Activated CD4-positive, alpha-beta T cell treated with anti-CD3 and anti-CD28 coated beads for 24 hours (primary cell): ENCODE data around the gene TGM6.
"Not testable (repeated sequence)": the region's sequence is repeated elsewhere in the genome, so short reads cannot be mapped to it uniquely, and the experiment has no call there.

ENCODE experiments used
- DNase-seq, 2 donors: peaks; one replicate each; pipeline ENCODE4 v3.0.0-alpha.2; 2020; ENCODE audit warnings: low read depth in 2 of 2

Gene TGM6

DNA sequence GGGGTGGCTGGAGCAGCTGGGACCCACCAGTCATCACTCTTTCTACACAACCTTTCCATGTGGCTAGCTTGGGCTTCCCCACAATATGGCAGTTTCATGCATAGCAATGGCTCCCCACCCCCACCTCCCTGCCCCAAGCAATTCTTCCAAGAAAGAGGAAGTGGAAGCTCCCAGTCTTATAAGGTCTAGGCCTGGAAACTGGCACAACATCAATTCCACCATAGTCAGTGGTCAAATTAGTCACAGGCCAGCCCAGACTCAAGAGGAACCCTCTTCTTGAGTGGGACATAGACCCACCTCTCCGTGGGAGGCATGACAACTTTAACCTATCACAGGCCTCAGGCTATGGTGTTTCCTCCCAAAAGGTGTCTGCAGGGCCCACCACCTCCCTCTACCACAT lies 17.7 kb downstream of the TGM6 start:
- DNase-seq, result no peak

DNA sequence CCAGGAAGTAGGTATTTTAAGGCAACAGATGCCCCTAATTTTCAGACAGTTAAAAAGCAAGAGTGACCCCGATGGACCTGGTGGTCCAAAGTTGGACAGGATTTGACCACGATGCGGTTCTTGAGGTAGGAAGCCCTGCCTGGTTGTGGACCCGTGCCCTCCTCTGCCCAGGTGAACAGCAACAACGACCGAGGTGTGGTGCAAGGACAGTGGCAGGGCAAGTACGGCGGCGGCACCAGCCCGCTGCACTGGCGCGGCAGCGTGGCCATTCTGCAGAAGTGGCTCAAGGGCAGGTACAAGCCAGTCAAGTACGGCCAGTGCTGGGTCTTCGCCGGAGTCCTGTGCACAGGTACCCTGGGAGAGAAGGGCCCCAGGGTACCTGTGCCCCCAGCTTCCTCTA lies 18.7 kb downstream of the TGM6 start:
- DNase-seq, result no peak

DNA sequence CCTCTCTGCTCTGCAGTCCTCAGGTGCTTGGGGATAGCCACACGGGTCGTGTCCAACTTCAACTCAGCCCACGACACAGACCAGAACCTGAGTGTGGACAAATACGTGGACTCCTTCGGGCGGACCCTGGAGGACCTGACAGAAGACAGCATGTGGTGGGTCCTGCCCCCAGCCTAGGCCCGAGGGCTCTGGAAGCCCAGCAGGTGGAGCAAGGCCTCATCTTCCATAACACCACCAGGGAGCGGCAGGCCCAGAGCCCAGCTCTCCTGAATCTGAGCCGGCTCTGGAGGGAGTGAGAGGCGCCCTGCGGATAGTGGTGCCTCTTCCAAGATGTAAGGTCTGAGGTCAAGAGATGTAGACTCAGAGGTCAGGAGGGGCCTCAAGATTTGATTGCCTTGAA lies 19.6 kb downstream of the TGM6 start:
- DNase-seq, result no peak

DNA sequence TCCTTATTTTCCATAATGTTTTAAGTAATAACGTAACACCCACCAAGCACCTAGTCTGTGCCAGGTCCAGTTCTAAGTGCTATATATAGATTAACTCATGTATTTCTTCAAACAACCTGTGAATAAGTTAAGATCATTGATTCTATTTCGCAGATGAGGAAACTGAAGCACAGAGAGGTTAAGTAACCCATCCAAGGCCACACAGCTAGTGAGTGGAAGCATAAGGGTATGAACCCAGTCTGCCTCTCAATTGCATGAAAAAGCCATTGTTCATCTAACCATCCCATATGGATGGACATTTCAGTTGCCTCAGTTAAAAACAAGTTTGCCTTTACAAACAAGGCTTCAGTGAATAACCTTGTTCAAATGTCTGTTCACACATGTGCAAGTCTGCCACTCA lies 20.8 kb downstream of the TGM6 start:
- DNase-seq, result no peak

DNA sequence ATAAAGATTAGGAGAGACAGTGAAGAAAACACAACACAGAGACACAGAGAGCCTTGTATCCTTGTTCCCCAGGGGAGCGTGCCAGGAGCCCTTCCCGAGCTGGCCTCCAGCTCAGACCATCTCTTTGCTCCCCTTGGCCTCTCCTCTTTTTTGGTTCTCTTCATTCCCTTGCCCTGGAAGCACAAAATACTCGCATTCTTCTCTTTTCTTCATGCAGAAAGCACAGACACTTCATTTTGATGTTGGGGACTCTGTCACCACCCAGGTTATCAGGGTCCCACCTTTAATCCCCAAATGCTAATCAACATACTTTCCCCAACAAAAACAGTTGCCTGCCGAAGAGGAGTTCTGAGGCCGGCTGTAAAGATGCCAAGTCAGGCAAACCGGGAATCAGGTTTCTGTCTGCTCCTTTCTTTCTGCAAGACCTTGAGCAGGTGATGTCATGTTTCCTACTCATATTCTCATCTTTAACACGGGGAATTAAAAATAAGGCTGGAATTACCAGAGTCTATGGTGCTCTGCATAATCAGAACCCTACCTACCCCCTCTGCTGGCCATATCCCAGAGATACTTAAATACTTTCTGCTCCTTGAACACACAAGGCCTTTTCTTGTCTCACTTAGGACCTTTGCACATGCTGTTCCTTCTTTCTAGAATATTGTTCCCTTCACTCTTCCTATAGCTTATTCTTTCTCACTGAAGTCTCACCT lies 21.7 kb downstream of the TGM6 start:
- no peak for DNase-seq

DNA sequence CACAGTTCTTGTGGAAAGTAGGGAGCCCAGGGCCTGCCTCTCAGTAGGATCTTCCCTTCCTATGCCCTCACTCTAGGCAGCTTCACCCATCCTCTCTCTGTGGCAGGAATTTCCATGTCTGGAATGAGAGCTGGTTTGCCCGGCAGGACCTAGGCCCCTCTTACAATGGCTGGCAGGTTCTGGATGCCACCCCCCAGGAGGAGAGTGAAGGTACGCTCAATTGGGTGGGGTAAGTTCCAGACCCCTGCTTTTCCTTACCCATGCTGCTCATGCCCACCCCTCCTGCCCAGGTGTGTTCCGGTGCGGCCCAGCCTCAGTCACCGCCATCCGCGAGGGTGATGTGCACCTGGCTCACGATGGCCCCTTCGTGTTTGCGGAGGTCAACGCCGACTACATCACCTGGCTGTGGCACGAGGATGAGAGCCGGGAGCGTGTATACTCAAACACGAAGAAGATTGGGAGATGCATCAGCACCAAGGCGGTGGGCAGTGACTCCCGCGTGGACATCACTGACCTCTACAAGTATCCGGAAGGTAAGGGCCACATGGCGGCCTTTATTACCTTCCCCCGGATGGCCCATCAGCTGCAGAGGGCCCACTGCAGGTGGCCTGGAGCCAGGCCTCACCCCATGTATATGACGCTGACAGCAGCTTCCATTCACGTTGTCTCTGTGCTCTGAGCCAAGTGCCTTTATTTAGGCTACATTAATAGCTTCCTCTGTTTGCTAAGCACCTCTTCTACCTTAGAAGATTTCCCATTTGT lies 22.8 kb downstream of the TGM6 start:
- DNase-seq, result no peak

DNA sequence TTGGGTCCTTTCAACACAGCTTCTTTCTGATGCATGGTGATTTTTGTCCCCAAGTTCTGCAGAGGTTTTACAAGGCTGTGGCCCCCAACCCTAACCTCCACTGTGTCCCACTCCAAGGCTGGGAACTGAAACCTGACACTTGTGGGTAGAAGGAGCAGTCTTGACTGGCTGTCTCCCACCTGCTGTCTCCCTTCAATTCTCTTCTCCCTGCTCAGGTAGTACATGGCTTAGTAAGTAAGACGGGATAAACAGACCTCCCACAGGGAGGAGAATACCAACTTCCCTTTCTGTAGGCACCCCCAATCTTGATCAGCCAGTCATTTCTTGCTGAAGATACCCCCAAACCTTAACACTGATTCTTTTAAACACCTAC lies 25.0 kb downstream of the TGM6 start:
- no peak for DNase-seq

DNA sequence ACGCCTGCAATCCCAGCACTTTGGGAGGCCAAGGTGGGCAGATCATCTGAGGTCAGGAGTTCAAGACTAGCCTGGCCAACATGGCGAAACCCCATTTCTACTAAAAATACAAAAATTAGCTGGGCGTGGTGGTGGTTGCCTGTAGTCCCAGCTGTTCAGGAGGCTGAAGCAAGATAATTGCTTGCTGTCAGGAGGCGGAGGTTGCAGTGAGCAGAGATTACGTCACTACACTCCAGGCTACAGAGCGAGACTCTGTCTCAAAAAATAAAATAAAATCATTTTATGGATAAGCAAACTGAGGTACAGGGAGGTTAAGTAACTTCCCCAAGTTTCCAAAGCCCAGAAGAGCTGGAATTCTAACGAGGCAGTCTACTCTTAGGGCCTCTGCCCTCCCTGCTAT lies 26.7 kb downstream of the TGM6 start:
- DNase-seq, result not testable (repeated sequence)

DNA sequence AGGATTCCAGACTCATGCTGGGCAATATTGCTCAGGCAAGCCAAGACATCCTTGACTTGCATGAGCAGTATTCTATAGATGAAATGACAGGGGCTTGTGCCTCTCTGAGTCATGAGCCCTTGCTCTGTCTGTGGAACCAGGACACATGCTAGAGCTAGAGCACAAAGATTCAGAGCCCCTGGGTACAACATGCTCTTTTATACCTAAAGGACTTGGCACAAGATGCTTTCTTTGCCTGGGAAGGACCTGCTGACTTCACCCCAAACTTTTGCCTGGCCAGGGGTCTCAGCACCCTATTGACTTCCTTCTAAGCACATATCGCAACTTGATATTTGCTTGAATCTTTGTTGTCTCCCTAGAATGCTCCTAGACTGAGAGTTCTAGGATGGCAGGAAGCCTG lies 27.4 kb downstream of the TGM6 start:
- no peak for DNase-seq

DNA sequence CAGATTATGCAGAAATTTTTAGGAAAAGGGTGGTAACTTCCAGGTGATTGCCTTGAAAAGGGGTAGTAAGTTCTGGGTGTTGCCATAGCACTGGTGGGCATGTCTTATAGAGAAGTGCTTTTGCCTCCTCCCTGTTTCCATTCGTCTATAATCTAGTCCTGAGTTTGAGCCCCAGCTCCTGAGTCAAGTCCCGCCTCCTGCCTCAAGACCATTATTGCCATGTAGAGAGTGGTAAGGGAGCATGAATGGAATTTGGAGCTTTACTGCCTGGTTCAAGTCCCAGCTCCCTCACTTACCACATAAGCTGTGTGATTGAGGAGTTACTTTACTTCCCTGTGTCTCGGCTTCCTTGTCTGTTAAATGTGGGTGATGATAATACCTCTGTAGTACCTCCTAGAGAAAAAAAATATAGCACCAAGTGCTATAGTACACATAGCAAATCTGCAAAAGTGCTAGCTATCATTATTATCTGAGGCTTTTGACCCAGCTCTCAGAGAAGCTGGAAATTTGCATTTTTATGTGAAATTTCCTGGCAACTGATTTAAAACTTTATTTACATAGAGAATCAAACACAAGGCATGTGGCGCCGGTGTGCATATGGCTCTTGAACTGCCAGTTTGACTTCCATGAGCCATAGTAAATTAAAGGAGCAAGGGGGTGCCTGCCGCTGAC lies 36.0 kb downstream of the TGM6 start:
- no peak for DNase-seq

DNA sequence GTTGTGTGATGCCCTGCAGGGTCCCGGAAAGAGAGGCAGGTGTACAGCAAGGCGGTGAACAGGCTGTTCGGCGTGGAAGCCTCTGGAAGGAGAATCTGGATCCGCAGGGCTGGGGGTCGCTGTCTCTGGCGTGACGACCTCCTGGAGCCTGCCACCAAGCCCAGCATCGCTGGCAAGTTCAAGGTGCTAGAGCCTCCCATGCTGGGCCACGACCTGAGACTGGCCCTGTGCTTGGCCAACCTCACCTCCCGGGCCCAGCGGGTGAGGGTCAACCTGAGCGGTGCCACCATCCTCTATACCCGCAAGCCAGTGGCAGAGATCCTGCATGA lies 36.5 kb downstream of the TGM6 start:
- DNase-seq, result no peak

DNA sequence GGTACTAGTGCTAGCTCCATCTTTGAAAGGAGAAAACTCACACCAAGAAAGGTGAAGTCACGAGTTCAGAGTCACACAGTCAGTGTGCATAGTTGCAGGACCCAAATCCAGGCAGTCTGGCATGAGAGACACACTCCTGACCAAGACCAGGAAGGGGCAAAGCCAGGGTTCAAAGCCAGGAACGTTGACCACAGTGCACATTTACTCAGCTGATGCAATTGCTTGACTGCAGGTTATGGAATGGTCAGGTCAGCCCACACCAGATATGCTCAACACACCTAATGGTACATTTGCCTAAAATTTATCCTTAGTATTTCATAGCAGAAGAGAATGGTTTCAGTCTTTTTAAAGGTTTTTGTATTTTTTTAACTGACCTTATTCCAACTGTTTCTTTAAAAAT lies 37.7 kb downstream of the TGM6 start:
- no peak for DNase-seq

DNA sequence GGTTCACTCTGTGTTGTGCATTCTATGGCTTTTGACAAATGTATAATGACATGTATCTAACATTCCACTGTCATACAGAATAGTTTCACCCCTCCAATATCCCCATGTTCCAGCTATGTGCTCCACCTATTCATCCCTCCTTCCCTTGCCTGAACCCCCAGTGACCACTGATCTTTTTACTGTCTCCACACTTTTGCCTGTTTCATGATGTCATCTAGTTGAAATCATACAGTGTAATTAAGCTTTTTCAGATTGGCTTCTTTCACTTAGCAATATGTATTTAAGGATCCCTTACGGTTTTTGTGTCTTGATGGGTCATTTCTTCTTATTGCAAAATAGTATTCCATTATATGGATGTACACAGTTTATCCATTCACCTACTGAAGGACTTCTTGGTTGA lies 39.8 kb downstream of the TGM6 start:
- DNase-seq, result no peak

DNA sequence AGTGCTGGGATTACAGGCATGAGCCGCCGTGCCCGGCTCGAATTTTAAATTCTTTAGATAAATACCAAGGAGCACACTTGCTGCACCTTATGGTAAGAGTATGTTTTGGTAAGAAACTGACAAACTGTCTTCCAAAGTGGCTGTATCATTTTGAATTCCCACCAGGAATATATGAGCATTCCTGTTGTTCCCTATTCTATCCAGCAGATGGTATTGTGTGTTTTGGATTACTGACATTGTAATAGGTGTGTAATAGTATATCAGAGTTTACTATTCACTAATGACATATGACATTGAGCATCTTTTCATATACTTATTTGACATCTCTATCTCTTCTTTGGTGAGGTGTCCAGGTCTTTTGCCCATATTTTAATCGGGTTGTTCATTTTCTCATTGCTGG lies 40.5 kb downstream of the TGM6 start:
- DNase-seq, result no peak

DNA sequence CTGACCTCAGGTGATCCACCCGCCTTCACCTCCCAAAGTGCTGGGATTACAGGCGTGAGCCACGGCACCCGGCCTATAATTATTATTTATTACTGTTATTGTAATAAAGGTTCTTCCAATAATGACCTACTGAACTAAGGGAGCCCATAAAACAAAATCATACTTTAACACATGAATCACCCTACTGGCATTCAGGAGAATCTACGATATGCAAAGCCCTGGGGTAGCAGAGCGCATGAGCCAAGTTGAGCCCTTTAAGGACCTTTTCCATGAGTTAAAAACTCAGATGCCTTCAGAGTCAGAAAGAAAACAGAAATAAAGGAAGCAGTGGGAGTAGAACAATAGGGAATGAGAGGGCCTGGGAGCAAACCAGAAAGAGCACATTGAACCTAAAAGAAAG lies 48.4 kb downstream of the TGM6 start:
- no peak for DNase-seq

DNA sequence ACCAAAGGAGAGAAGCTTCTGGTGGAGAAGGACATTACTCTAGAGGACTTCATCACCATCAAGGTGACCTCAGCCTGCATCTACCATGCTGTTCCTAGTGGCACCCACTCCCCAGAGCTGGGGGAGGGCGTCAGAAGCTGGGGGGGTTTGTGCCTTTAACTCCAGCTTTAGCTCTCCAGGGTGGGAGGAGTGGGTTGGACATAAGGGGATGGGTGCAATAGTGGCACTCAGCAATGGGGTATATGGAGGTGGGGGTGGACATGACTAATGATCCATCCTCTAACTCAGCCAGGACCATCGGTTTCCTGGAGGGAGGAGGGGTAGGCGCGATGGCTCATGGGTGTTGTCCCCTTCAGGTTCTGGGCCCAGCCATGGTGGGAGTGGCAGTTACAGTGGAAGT lies 49.8 kb downstream of the TGM6 start:
- DNase-seq, result no peak

DNA sequence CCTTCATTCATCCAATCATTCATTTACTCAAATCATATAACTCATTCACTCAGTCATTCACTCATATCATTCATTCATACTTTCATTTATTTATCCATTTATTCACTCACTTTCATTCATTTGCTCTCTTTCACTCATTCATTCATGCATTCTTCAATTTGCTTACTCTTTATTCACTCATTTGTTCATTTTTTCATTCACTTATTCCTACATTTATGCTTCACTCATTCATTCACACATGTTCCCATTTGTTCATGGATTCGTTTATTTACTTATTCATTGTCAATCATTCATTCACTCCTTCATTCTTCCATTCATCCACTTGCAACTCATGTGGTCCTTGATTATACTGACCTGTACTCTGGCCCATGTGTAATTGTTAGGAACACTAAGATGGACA lies 50.5 kb downstream of the TGM6 start:
- DNase-seq, result no peak

DNA sequence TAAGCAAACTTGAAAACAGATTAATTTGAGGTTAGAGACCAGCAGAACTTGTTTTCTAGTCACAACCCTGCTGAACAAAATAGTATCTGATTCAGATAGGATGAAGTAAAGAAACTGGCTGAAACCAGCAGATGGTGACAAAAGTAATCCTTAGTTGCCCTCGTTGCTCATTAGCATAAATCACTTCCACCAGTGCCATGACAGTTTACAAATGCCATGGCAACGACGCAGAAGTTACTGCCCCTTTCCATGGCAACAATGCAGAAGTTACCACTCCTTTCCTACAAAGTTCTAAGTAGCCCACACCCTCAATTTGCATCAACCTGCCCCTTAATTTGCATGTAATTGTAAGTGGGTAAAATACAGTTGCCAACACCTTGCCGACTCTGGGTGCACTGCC lies 66.1 kb downstream of the TGM6 start:
- DNase-seq, result no peak

DNA sequence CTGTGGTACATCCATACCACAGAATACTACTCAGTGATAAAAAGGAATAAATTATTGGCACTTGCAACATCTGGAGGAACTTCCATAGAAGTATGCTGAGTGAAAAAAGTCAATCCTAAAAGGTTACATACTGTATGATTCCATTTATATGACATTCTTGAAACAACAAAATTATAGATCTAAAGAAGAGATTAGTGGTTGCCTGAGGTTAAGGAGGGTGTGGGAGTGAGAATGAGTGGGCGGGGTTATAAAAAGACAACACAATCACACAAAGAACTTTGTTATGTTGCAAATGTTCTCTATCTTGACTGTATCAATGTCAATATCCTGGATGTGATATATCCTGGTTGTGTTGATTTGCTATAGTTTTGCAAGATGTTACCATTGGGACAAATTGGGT lies 68.7 kb downstream of the TGM6 start:
- no peak for DNase-seq

DNA sequence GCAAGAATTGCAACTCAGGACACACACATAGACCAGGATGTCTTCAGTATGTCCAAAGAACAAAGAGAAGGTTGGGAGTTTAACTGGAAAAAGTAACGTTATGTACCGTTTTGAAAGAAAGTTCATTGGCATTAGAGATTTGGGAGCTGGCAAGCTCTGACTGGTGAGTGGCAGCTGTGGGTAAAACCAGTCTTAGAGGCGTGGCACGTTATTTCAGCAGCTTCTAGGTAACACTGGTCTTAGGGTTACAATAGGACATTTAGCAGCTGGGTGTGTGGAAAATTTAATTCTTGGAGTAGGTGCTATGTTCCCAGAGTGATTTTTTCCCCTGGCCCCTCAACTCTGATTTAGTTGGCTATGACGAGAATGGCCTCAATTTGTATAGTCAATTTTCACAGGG lies 70.7 kb downstream of the TGM6 start:
- DNase-seq, result no peak

DNA sequence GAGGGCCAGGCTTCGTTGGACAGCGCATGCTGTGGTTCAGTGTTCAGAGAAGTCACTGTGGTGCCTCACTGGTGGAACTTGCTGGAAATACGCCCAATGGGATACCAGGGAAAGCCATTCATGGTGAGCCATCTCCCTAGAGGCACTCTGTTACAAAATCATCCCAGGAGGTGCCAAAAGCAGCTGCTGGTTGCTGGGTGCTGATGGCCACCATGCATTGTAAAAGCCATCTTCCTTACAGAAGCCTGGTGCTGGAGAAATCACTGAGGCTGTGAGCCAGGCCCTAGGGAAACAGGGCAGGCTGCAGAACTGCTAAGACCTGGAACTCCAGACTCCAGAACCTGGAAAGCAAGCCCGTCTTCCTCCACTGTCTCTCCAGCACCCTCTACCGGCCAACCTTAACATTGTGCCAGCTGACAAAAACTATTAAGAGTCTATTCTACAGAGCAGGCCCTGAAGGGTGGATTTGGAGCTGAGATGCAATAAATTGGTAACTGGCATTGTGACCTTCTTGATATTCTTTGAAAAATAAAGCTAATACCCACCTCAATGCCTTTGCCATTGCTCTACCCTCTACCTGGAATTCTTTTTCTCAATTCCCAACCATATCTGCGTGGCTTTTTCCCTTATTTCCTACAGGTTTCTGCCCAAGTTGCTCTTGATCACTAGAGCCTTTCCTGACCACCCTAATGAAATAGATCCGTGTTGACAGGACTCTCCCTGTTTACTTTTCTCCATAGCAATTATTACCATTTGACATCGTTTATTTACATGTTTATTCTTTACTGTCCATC lies 71.4 kb downstream of the TGM6 start:
- DNase-seq, result peak; percentile 62 to 65

DNA sequence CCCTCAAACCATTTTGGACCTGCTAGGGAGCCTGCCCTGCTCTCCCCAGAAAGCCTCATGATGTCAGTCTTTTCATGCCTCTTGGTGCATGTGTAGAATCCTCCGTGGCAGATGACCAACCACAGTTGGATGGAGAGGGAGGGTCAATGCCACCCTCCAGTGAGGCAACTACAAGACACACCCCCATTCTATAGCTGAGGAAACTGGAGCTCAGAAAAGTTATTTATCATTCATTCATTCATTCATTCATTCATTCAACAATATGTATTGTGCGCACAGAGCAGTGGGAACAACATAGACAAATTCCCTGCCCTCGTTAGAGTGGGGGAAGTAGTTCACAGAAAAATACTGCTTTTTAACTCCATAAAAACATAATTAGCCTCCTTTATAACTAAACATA lies 73.1 kb downstream of the TGM6 start:
- DNase-seq, result no peak
